Progenitor cell of endocrine pancreas (in vitro differentiated cells): ENCODE measurements around the gene STARD10. TPM values are rescaled to one million over a fixed set of nuclear protein-coding genes. Genes with fewer than 3 reads are reported as not detected.

Source experiments
- DNase-seq: peaks from one replicate; pipeline ENCODE4 v3.0.0; 2021; ENCODE audit warnings: low spot score; ENCODE audit not compliant: unreplicated experiment
- H3K27ac Mint-ChIP-seq: 2 replicates; pipeline ENCODE4 v1.8.0; 2021; ENCODE audit warnings: mild to moderate bottlenecking, moderate library complexity, mixed read lengths
- H3K27me3 Mint-ChIP-seq: 2 replicates; pipeline ENCODE4 v1.8.0; 2021; ENCODE audit warnings: mixed read lengths
- H3K36me3 Mint-ChIP-seq: 2 replicates; pipeline ENCODE4 v1.8.0; 2022; ENCODE audit warnings: mixed read lengths; ENCODE audit not compliant: insufficient read depth
- H3K4me1 Mint-ChIP-seq: 2 replicates; pipeline ENCODE4 v1.8.0; 2021; ENCODE audit warnings: low read depth, mixed read lengths
- H3K4me3 Mint-ChIP-seq: 2 replicates; pipeline ENCODE4 v1.8.0; 2021; ENCODE audit warnings: low read depth, mild to moderate bottlenecking, moderate library complexity, mixed read lengths
- H3K9me3 Mint-ChIP-seq: 2 replicates; pipeline ENCODE4 v1.8.0; 2021; ENCODE audit warnings: low read depth, mixed read lengths
- total RNA-seq: library from RNA; stranded (reverse); gene quantifications from 2 replicates; pipeline ENCODE4 v1.2.1, GENCODE V29; 2021
- TF ChIP-seq, protein P1 (sequence below): fragments of 200-600 bp; sonication (generic); IDR thresholded peaks from one replicate; pipeline ENCODE4 v1.5.0; 2021; ENCODE audit warnings: antibody characterized with exemption, mild to moderate bottlenecking; ENCODE audit not compliant: unreplicated experiment

Gene STARD10
- total RNA-seq, 1 donor from 2014 or later, result 212 TPM

DNA sequence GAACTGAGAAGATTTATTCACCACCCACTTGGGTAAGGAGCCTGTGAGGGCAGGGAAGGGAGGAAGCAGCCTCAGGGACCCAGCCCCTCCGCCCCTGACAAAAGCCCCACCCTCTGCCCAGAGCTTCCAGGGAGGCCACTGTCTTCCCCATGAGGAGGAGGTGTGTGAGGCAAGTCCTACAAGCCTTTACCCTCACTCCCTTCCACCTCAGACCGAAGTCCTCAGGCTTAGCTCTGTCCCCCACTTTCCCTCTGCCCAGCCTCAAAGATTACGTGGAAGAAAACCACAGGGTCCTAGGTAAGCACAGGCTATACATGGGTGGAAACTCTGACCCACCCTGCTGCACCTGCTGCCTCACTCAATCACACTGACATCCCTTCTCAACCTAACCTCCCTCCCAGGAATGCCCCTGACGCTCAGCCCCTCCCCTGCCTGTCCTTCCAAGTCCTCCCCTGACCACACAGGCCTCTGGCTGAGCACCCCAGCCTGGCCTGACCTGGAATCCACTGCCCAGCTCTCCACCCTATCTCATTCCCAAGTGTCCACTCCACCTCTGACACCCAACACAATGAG, 38.0 kb downstream of the STARD10 start:
- Mint-ChIP-seq H3K4me1 (peaks cover 15% of the 10 kb centered on the region), H3K9me3 (no peaks in the 10 kb centered on the region), H3K27me3 (no peaks in the 10 kb centered on the region), H3K36me3 (peaks cover 28% of the 10 kb centered on the region), H3K27ac (peak overlapping the region; percentile 80), H3K4me3 (no peak overlapping the region)
- DNase-seq, result no peak
- TF ChIP-seq, protein P1, sequence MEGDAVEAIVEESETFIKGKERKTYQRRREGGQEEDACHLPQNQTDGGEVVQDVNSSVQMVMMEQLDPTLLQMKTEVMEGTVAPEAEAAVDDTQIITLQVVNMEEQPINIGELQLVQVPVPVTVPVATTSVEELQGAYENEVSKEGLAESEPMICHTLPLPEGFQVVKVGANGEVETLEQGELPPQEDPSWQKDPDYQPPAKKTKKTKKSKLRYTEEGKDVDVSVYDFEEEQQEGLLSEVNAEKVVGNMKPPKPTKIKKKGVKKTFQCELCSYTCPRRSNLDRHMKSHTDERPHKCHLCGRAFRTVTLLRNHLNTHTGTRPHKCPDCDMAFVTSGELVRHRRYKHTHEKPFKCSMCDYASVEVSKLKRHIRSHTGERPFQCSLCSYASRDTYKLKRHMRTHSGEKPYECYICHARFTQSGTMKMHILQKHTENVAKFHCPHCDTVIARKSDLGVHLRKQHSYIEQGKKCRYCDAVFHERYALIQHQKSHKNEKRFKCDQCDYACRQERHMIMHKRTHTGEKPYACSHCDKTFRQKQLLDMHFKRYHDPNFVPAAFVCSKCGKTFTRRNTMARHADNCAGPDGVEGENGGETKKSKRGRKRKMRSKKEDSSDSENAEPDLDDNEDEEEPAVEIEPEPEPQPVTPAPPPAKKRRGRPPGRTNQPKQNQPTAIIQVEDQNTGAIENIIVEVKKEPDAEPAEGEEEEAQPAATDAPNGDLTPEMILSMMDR, result no peak

DNA sequence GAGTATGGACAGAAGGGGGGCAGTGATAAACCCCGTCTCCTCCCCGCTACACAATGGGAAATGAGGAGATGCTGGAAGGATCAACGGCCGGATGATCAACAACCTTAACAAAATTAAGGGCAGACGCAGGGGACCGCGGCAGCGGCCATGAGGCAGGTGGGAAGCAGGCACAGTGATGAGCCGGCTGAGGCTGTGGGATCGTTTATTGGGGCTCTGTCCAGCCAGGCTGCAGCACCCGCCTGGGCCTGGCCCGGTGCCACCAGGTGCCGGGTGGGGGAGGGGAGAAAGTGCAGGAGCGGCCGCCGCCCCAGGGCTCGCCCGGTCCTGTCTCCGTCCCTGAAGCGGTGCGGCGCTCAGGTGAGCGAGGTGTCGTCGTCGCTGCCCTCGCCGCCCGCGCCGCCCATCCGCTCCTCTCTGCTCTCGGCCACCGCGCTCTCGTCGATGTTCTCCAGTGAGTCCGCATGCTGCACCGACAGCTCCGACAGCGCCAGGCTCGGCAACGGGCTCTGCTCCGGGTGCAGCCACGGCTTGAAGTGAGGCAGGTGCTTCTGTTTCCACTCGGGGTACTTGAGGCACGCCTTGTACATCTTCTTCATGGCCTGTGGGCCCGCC, 39.2 kb downstream of the STARD10 start:
- no peak overlapping the region for H3K27ac Mint-ChIP-seq
- no peak for DNase-seq
- peaks cover 23% of the 10 kb centered on the region for H3K4me1 Mint-ChIP-seq
- peaks cover 28% of the 10 kb centered on the region for H3K36me3 Mint-ChIP-seq
- TF ChIP-seq, protein P1, result no peak
- H3K9me3 Mint-ChIP-seq, result no peaks in the 10 kb centered on the region
- H3K27me3 Mint-ChIP-seq, result no peaks in the 10 kb centered on the region
- H3K4me3 Mint-ChIP-seq, result no peak overlapping the region

DNA sequence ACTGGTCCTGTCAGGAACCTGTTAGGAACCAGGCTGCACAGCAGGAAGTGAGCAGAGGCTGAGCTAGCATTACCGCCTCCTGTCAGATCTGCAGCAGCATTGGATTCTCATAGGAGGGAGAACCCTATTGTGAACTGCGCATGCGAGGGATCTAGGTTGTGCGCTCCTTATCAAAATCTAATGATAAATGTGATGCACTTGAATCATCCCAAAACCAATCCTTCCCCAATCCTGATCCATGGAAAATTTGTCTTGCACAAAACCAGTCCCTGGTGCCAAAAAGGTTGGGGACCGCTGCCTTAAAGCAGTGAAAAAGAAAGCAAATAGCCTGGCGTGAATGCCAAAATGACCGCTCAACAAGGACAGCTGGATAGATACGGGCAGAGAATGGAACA, 39.7 kb downstream of the STARD10 start:
- TF ChIP-seq, protein P1, result no peak
- Mint-ChIP-seq H3K4me3 (no peak overlapping the region), H3K36me3 (peaks cover 28% of the 10 kb centered on the region), H3K4me1 (peaks cover 26% of the 10 kb centered on the region), H3K9me3 (no peaks in the 10 kb centered on the region), H3K27me3 (no peaks in the 10 kb centered on the region), H3K27ac (no peak overlapping the region)
- DNase-seq, result no peak

GRCh38 chr11:72753341-72754148, 40.3 kb downstream of the STARD10 start:
- Mint-ChIP-seq H3K9me3 (no peaks in the 10 kb centered on the region), H3K4me3 (peak overlapping the region; percentile 93), H3K27ac (no peak overlapping the region), H3K4me1 (peaks cover 31% of the 10 kb centered on the region), H3K36me3 (peaks cover 24% of the 10 kb centered on the region), H3K27me3 (no peaks in the 10 kb centered on the region)
- TF ChIP-seq, protein P1, result no peak
- no peak for DNase-seq

GRCh38 chr11:72752088-72752914, 41.5 kb downstream of the STARD10 start, which contains the start of gene ARAP1:
ARAP1 (minus strand) TSS chr11:72752408; CDS start chr11:72727128, 25,280 bp downstream.
- H3K36me3 Mint-ChIP-seq, result peaks cover 17% of the 10 kb centered on the region
- peaks cover 33% of the 10 kb centered on the region for H3K4me1 Mint-ChIP-seq
- H3K4me3 Mint-ChIP-seq, result peak within 1 kb of the TSS; percentile 93
- no peaks in the 10 kb centered on the region for H3K27me3 Mint-ChIP-seq
- TF ChIP-seq, protein P1, result no peak
- DNase-seq, result peak; percentile 55
- H3K9me3 Mint-ChIP-seq, result no peaks in the 10 kb centered on the region
- H3K27ac Mint-ChIP-seq, result peak within 1 kb of the TSS; percentile 91
